Activated effector memory CD4-positive, alpha-beta T cell treated with anti-CD3 and anti-CD28 coated beads, Interleukin-2, amount 50 U/mL, for 16 hours (primary cell): ENCODE results near the gene TFAP2E.
"Not testable (repeated sequence)": the region's sequence is repeated elsewhere in the genome, so short reads cannot be mapped to it uniquely, and the experiment has no call there.

Experiments used
- DNase-seq: peaks from one replicate; pipeline ENCODE4 v3.0.0-alpha.2; 2020

The TFAP2E gene

DNA sequence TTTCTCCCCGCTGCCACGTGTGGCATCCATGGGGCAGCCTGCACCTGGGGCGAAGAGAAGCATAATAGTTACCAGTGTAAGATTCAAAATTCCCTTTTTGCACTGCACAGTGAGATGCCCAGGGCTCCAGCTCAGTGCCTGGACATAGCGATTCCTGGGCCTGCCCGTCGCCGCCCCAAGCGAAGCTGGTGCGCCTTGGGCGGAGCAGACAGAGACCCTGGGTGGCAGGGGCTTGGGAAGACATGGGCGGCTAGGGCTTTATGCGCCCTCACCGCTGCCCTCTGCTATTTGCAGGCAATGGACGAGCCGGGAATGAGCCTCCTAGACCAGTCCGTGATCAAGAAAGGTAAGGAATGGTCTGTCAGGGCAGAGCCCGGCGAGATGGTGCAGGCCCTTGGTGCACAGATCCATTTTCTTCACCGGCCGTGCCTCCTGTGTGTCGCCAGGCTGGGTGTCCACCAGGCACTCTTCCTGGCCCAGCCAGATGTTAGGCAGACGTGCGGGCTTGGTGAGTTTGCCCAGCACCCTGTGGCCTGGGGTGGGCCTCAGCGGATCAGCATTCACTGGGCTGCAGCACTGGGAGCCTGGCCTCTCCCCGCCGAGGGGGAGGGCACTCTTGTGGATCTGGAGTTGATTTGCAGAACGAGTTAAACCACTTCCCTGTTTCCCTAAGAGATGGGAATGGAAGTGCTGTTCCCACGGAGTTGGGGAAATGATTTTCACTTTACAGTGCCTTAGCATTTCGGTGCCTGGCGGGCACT, 1.7 kb downstream of the TFAP2E start:
- peak; percentile 55 for DNase-seq

- peak; percentile 27 for DNase-seq
These were observed 2.4 kb downstream of the TFAP2E start for GRCh38 chr1:35575416-35575958.

- peak; percentile 59 for DNase-seq
These were observed 3.1 kb downstream of the TFAP2E start for GRCh38 chr1:35576061-35576765.

GRCh38 chr1:35576766-35577070, 3.6 kb downstream of the TFAP2E start:
- DNase-seq: not testable (repeated sequence)

DNA sequence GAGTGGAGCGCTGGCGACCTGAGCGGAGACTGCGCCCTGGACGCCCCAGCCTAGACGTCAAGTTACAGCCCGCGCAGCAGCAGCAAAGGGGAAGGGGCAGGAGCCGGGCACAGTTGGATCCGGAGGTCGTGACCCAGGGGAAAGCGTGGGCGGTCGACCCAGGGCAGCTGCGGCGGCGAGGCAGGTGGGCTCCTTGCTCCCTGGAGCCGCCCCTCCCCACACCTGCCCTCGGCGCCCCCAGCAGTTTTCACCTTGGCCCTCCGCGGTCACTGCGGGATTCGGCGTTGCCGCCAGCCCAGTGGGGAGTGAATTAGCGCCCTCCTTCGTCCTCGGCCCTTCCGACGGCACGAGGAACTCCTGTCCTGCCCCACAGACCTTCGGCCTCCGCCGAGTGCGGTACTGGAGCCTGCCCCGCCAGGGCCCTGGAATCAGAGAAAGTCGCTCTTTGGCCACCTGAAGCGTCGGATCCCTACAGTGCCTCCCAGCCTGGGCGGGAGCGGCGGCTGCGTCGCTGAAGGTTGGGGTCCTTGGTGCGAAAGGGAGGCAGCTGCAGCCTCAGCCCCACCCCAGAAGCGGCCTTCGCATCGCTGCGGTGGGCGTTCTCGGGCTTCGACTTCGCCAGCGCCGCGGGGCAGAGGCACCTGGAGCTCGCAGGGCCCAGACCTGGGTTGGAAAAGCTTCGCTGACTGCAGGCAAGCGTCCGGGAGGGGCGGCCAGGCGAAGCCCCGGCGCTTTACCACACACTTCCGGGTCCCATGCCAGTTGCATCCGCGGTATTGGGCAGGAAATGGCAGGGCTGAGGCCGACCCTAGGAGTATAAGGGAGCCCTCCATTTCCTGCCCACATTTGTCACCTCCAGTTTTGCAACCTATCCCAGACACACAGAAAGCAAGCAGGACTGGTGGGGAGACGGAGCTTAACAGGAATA, 4.2 kb downstream of the TFAP2E start:
- peak; percentile 84 for DNase-seq

DNA sequence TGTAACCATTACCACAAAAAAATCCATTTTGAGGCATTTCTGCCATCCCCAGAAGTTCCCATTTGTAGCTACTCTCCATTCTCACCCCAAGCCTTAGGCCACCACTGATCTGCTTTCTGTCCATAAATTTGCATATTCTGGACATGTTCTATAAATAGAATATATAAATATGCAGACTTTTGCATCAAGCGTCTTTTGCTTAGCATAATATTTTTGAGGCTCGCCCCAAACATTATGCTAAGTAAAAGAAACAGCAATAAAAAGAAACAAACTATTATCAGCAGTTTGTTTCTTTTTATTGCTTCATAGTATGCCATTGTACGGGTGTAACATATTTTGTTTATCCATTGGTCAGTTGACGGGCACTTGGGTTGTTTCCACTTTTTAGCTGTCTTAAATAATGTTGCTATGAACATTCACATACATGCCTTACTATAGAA, 7.9 kb downstream of the TFAP2E start:
- DNase-seq: no peak

DNA sequence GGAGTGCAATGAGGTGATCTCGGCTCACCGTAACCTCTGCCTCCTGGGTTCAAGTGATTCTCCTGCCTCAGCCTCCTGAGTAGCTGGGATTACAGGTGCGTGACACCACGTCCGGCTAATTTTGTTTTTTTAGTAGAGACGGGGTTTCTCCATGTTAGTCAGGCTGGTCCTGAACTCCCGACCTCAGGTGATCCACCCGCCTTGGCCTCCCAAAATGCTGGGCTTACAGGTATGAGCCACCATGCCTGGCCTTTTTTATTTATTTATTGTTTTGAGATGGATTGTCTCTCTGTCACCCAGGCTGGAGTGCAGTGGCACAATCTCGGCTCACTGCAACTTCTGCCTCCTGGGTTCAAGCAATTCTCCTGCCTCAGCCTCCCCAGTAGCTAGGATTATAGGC, 8.5 kb downstream of the TFAP2E start:
- DNase-seq: peak; percentile 55

DNA sequence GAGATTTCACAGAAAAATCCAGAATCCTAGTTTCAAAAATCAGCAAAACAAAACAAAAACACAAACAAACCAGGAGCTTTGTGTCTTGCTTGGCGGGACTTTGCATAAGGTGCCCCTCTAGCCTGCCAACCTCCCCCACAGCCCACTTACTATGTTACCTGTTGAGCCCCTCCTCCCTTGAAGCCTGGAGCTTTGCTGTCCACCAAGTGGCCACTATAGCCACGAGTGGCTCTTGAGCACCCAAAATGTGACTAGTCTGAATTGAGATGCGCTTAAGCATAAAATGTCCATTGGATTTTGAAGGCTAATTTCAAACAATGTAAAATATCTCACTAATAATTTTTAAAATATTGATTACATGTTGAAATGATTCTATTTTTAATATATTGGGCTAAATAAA, 12.2 kb downstream of the TFAP2E start:
- no peak for DNase-seq

- DNase-seq: not testable (repeated sequence)
These were observed 12.7 kb downstream of the TFAP2E start for GRCh38 chr1:35585805-35586204.

GRCh38 chr1:35586808-35587207, 13.7 kb downstream of the TFAP2E start:
- DNase-seq: no peak

- DNase-seq: peak; percentile 33
These were observed 14.6 kb downstream of the TFAP2E start for GRCh38 chr1:35587736-35588135.

DNA sequence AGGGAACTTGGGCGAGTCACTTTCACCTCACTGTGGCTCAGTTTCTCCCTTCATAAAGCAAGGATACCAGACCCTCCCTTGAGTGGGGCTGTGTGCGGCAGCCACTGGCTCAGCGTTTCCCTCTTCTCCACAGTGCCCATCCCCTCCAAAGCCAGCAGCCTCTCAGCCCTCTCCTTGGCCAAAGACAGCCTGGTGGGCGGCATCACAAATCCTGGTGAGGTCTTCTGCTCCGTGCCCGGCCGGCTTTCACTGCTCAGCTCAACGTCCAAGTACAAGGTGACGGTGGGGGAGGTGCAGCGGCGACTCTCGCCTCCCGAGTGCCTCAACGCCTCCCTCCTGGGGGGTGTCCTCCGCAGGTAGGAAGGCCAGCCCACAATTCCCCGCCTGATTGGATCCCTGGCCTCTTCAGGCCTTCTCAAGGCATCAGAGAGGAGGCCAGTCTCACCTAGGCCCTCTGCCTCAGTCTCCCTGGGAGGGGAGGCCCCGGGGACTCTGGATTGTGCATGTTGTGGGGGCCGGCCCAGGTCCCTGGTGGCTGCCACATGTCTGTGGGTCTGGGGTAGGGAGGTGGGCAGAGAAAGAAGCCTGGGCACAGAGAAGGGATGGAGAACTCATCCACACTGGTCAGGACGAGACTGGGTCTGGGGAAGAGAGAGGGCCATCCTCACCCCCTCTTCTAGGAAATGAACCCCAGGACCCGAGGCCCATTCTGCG, 15.2 kb downstream of the TFAP2E start:
- peak; percentile 53 for DNase-seq

GRCh38 chr1:35589516-35590427, 16.7 kb downstream of the TFAP2E start:
- peak; percentile 55 for DNase-seq

DNA sequence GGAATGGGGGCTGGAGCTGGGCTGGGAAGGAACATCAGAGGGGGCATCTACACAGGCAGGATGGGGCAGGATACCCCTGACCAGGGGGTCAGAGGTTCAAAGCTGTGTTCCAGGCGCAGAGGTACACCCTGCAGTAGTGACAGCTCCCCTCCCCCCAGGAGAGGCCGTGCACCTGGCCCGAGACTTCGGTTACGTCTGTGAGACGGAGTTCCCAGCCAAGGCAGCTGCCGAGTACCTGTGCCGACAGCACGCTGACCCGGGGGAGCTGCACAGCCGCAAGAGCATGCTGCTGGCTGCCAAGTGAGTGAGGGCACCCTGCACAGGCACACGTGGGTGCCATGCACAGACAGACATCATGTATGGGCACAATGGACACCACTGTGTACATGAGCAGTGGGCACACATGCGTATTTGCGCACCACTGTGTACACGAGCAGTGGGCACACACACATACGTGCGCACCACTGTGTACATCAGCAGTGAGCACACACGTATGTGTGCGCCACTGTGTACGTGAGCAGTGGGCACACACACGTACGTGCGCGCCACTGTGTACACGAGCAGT, 17.4 kb downstream of the TFAP2E start:
- DNase-seq: peak; percentile 58

DNA sequence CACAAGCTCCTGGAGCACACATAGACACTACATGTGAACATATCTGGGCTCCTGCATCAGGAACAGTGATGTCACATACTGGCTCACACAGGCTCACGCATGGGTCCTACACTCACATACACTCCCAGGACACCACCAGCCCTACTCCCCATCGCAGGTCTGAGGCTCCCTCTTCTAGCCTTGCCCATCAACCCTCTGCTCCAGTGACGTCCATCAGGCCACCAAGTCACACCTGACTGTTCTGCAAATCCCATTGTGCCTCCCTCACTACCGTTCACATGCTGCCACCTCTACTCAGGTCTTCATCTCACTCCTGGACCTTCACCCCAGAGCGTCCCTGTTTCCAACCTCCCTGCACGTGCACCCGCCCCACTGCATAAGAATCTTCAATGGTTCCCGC, 18.1 kb downstream of the TFAP2E start:
- DNase-seq: no peak

DNA sequence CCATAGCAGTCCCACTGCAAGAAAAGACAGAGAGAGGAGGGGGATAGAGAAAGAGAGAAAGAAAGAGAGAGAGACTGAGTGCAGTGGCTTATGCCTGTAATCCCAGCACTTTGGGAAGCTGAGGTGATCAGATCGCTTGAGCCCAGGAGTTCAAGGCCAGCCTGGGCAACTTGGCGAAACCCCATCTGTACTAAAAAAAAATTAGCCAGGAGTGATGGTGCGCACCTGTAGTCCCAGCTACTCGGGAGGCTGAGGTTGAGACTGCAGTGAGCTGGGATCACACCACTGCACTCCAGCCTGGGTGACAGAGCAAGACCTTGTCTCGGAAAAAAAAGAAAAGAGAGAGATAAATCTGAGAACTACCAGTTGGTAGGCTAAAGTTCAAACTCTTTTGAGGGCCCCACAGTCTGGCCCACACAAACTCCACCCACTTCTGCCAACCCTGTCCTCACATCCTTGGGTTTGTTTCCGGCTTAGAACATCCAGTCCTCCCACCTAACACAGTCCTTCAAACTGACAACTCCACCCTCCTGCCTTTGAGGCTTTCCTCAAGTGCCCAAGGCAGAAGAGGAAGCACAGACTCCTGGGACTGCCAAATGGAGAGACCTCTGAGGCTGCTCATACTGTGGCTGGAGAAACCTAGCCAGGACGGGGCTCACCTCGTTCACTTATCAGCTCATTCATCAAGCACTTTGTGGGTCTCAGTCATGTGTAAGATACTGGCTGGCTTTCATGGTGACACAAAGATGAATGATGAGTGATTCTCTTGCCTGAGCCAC, 20.1 kb downstream of the TFAP2E start:
- DNase-seq: no peak

- no peak for DNase-seq
These were observed 21.1 kb downstream of the TFAP2E start for GRCh38 chr1:35594005-35594760.

DNA sequence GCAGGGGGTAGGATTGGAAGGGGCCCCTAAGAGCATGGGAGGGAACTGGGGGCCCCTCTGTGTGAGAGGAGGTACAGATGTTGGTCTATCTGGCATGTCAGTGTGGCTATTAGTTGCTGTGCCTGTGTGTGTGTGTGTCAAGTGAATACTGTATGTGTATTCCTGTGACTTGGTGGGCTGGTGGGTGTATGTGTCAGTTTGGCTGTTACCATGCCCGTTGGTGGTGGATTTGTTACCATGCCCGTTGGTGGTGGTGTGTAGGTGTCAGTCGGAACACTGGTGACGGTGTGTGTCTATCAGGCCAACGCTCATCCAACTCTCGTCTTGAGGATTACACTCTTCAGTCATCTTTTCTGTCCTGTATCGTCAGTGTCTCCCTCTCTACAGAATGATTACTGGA, 22.6 kb downstream of the TFAP2E start:
- DNase-seq: no peak

- DNase-seq: no peak
These were observed 24.8 kb downstream of the TFAP2E start for GRCh38 chr1:35597870-35598269.
